HG03354 (cell line): ENCODE data around the gene LSM3.

Experiments used
- ATAC-seq: cut with Tn5 transposase; IDR thresholded peaks from one replicate; pipeline ENCODE4 v1.9.1; 2021; ENCODE audit warnings: mild to moderate bottlenecking; ENCODE audit not compliant: unreplicated experiment, poor library complexity, severe bottlenecking

The LSM3 gene

DNA sequence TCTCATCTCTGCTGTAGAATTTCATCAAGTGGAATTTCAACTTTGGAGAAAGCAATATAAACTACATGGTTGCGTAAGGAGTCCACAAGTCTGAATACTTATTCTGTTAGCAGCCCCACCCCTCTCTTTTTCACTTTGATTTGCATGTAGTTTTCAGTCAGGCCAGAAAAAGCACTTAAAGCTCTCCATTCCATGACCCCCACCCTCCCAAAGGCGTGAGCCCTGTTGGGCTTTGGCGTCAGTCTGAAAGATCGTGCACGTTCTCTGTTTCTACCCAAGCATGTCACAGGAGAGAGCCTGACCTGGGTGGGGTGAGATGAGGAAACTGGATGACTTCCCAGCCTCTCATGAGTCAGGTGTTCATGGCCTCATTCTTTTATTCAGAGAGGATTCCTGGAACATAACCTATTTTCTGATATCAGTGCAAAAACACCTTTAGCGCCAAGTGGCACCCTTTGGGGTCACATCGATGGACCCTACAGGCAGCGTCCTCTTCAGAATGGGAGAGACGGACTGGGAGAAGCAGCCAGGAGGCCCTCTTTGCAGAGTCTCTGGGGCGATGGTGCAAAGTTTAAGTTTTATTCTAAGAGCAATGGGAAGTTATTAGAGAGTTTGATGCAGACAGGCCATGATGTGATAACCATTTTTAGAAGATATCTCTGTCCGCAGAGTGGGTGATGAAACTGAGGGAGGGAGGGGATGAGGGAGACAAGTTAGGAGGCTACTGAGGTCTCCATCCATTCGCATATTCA is 55.8 kb downstream of the LSM3 start:
- no peak for ATAC-seq

DNA sequence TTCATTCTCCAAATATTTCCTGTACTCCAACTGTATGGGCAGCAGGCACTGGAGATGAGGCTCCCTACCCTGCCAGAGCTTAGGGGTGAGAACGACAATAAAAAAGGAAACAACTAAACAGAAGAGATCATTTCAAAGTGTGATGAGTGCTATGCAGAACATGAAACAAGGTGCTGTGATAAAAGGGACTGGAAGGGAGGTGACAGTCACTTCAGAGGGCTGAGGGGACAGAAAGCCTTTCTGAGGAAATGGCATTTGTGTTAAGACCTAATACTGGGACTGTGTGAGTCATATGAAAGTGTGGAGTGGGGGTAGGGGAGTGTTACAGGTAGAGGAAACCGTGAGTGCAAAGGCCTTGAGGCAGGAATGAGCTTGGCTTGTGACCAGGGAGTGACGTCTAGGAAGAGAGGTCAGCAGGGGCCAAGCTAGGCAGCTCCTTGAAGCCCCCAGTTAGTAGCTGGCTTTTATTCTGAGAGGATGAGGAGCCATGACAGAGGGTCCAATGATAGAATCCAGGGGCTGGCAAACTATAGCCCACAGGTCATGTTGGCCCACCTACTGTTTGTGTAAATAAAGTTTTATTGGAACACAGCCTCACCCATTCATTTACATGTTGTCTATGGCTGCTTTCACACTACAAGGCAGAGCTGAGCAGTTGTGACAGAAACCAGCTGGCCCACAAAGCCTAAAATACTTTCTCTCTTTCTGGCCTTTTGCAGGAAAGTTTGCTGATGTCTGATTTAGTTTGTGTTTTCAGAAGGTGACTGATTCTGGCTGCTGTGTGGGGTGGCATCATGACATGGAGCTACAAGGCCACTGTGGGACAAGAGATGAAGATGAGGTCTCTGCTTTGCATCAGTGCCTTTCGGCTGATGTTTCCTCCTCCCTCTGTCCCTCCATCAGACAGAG is 56.6 kb downstream of the LSM3 start:
- no peak for ATAC-seq

DNA sequence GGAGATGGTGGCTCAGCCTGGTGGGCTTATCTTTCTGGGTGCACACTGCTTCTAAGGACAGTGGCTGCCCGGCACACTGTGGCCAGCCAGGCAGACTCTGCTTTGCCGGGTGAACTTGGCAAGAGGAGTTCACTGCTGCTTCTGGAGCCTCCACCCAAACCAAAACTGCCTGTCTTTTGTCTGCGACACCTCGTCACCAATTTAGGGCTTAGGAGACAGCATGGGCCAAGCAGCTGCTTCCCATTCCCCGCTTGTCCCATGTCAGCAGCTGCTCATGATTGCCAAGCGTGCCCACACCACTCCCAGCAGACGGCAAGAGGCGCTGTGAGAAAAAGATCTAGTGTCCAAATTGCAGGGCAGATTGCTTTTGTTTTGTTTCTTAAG is 57.3 kb downstream of the LSM3 start:
- no peak for ATAC-seq

DNA sequence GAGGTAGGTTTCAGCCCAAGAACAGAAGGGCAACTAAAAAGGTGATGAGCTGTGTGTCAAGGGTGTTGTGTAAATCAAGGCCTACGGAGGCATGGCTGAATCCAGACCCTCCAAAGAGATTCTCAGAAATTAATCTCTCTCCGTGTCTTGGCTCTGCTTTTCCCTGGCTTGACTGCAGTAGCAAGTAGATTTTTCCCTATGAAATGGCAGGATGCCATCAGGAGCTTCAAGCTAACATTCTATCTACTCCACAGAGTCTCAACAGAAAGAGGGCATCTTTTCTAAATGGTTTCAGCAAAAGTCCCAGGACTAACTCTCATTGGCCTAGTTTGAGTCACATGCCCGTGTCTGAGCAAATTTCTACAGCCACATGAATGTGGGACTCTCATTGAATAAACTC is 58.3 kb downstream of the LSM3 start:
- no peak for ATAC-seq

DNA sequence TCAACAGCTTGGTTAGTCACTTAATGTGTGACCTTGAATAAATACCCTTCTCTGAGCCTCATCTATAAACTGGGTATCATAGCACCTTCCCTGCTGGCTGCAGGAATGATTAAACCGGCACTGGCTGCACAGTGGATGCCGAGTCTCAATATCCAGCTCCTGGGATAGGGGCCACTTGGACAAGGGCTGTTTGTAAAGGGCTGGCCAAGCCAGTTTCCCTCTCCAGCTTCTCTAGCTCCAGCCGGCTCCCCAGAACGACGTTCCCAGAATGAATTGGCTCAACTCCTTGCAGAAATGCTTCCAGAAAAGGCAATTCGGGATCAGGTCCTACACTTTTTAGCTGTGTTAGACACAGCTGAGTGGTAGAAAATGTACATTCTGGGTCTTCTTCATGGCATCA is 58.8 kb downstream of the LSM3 start:
- no peak for ATAC-seq

DNA sequence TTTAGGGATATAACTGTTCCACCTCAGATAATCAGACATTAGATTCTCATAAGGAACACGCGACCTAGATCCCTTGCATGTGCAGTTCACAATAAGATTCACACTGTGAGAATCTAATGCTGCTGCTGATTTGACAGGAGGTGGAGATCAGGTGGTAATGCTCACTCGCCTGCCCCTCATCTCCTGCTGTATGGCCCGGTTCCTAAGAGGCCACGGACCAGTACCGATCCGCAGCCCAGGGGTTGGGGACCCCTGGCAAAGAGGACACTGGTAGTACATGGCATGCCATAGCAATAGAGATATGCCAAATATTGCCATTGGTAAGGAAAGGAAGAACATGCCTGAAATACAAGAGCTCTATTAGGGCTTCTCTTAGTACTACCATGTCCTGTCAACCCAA is 59.7 kb downstream of the LSM3 start:
- ATAC-seq, result no peak

DNA sequence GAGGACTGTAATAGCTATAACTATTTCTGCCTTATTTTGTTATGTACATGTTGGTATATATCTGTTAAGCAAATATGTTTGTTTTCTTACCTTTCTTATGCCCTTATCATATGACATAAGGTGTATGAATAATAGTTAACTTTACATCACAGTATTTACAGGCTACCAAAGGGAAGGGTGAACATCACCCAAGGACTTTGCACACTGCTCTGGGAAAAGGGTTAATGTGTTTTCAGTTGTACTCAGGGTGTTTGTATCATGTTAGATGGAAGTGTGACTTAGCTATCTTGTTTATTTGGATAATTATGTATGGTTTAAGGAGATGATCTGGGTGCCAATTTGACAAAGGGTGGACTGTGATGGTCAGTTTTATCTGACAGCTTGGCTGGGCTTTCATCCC is 60.3 kb downstream of the LSM3 start:
- no peak for ATAC-seq

DNA sequence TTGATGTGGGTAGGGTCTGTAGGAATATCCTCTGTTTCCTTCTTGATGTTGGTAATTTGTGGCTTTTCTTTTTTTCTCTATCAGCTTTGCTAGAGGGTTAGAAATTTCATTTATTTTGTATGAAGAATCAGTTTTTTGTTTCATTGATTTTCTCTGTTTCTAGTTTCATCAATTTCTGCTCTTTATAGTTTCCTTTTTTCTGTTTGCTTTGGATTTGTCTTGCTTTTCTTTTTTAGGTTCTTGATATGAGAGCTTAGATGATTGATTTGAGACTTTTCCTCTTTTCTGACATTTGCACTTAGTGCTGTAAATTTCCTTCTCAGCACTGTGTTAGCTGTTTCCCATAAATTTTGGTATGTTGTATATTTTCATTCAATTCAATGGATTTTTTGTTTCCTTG is 61.3 kb downstream of the LSM3 start:
- no peak for ATAC-seq

DNA sequence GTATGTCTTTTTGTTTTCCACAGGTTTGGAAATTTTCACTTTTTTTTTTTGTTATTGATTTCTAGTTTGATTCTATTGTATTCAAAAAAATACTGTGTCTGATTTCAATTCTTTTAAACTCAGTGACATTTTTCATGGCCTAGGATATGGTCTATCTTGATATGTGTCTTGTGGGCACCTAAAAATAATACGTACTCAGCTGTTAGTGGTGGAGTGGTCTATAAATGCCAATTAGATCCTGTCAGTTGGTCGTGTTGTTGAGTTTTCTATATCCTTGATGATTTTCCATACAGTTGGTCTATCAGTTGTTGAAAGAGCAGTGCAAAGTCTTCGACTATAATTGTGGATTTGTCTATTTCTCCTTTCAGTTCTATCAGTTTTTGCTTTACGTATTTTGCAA is 61.7 kb downstream of the LSM3 start:
- ATAC-seq, result no peak

DNA sequence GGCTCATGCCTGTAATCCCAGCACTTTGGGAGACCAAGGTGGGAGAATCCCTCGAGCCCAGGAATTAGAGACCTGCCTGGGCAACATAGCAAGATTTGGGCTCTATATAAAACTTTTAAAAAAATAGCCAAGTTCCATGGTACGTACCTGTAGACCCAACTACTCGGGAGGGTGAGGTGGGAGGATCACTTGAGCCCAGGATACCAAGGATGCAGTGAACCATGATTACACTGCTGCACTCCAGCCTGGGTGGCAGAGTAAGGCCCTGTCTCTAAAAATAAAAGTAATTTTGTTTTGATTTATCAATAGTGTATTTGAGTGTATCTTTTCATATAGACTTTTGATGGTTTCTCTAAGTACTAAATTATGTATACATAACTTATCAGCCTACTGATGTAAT is 63.1 kb downstream of the LSM3 start:
- ATAC-seq, result no peak

DNA sequence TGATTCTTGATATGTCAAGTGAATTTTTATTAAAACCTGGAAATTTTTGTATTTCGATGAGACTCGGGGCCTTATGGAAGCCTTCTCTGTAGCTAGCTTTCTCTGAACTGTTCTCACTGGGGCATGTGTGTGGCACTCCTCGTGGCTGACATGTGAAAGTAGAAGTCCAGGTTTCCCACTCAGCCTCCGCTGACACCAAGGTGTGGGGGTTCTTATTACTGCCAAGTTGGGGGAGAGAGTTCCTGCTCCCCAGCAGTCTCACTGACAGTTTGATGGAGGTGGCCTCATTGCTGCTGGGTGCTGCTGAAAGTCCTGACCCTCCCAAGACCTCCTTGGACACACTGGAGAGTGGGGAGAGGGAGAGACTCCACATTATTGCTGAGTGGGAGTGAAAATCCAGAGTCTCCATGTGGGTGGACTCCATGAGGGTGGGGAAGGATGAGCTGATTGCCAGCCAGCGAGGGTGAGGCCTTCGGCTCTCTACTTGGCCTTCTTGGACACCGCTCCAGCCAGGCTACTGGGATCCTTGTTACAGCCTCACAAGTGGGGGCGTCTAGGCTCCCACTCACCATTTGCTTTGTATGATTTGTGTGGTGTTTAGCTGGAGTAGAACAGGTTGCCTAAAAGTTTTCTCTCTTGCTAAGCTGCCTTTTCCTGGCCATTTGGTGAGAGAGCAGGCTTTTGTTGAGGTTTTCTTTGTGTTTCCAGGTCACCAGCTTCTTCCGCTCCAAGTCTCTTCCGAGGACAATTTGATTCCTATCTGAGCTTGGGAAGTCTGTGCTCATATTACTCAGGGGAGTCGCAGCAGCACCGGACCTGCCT is 64.1 kb downstream of the LSM3 start:
- no peak for ATAC-seq

DNA sequence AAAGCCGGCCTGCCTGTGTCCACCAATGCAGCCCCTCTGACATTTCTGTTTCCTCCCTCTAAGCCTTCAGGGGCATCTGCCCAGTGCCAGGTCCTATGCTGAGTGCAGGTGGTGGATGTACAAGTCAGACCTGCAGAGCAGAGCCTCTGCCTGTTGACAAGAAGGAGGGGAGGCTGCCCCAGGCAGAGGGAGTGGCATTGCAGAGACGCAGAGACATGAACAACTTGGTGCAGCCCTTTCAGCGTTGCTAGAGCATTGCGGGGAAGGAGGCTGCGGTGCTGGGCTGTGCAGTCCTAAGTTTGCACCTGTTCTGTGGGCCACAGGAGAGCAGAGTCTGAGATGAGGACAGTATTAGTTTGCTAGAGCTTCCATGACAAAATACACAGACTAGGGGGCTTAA is 65.2 kb downstream of the LSM3 start:
- no peak for ATAC-seq

DNA sequence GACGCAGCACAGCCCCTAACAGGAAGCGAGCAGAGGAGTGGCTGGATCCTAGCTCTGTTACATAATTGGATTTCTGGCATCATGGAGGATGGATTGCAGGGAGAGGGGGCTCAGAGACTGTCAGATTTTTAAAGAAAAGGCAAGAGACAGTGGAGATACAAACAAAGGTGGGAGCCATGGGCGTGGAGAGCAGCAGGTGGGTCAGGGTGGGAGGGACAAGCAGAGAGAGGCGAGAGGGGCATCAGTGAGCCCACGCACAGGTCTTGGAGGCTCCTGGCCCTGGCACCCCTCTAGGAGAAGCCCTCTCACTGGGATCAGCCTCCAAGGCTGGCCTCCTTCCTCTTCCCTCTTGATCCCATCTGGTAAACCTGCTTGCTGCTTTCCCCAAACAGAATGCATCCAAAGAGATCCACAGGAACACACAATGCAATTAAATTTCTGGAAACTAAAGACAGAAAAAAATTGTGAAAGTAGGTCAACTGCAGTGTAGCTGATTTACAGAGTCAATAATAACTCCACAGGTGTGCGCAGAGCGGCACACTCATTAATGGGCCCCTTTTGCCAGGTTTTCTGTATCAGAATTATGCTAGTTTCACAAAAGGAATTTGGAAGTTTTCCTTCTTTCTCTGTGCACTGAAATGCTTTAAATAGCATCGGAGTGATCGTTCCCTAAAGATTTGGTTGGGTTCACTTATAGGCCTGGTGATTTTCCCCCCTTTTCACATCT is 66.1 kb downstream of the LSM3 start:
- ATAC-seq, result no peak

DNA sequence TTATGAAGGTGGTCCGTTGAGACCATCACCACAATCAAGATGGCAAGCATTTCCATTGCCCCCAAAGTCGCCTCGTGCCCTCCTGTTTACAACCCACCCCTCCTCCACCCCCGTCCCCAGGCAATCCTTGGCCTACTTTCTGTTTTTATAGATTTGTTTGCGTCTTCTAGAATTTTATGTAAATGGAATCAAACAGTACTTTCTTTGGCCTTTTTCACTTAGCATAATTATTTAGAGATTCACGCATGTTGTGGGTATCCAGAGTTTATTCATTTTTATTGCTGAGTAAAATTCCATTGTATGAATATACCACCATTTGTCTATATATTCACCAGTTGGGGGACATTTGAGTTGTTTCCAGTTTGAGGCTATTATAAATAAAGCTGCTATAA is 66.6 kb downstream of the LSM3 start:
- ATAC-seq, result no peak

DNA sequence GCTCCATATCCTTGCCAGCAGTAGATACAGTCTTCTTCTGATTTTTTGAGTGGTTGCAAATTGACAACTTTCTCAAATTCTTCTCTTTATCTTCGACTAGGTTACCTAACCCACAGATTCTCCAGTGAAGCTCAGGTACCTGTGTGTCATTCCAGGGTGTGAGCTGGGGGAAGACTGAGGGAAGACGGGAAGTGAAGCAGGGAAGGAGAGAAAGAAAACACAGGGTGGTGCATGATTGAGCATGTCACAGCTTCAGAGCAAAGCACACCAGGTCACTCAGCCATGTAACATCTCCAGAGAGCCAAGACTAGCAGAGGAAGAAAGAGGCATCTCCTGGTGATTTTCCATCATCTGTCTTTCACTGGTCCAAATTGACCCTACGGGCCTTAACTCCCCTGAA is 67.2 kb downstream of the LSM3 start:
- no peak for ATAC-seq

DNA sequence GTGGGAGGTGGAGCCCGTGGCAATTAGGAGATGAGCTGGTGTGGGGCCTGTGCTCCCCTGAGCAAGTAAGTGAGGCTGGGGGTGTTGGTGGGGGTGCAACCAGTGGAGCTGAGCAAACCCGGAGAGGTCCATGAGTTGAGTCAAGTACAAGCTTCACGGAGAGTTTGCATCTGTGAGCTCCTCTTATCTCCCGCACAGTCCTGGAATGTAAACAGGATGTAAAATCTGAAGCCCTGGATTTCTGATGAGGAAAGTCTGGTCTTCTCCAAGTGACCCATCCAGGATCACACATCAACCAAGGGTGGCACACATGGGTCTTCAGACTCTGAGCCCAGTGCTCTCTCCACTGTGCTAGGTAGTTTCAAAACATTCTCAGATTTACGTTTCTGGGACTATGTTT is 67.8 kb downstream of the LSM3 start:
- no peak for ATAC-seq

DNA sequence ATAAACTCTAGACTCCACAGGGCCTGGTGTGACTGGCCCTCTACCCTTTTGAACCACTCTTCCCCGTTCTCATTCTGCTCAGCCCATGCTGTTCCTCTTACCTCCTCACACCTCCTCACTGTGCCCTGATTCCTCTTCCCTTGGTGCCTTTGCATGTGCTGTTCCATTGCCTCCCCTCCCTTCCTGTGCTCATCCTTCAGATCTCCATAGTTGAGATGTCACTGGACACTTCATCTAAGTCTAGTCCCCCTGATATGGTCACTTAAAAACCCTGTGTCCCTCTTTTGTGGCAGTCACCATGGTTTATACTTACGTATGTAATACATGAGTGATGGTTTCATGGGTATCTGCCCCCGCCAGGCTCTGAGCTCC is 69.8 kb downstream of the LSM3 start:
- no peak for ATAC-seq

DNA sequence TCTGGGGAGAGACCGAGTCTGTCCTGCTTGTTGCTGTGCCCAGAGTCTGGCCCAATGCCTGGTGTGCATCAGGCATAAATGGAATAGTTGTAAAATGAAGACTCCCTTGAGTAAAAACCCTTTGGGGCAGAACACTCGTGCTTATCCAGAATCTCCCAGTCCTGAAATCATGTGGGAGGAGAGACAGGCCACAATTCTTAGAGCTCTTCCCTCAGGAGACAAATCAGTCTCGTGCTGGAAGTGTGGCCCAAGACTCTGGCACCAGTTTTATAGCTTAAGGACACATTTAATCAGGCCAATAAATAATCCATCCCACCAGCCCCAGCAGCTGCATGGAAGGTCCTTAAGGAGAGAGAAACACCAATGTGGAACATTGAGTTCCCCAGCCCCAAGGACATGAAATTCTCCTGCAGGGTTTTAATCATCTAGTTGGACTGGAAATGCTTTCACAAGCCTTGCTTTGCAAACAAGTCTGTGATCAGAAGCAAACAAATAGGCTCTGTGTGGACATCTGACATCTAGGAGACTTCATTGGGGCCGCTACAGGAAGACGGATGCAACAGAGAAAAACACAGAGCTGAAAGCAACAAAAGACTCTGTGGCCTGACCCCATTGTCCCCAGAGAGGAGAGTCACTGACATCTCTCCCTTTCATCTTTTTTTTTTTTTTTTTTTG is 70.4 kb downstream of the LSM3 start:
- ATAC-seq, result no peak
